Measurements from ENCODE around the gene A2ML1. TPM values are rescaled to one million over a fixed set of nuclear protein-coding genes. Genes with fewer than 3 reads are reported as not detected.

The A2ML1 gene
- total and polyA plus RNA-seq, 9 donors: 0.07 to 0.80 (median 0.23) TPM; not detected in 1

- intact Hi-C loops (cut with DNase I): no loop called here
- Histone ChIP-seq H3K9me3 (no peaks in the 10 kb centered on the region), H3K27ac (no peak overlapping the region), H3K27me3 (no peaks in the 10 kb centered on the region), H3K4me1 (ENCODE audit: insufficient read depth) (no peaks in the 10 kb centered on the region), H3K36me3 (no peaks in the 10 kb centered on the region), H3K4me3 (no peak overlapping the region)
- DNase-seq: no peak
- WGBS, 3 donors: 89 to 92% (median 90%) methylated on average over 9 of the region's 9 CpGs
- TF ChIP-seq EP300 (IDR thresholded peaks at IDR 0.05) (no peak), POLR2A (IDR thresholded peaks at IDR 0.05) (no peak), CTCF (IDR thresholded peaks at IDR 0.05) (no peak)
Observed at GRCh38 chr12:8831116-8831515, 8.7 kb downstream of the A2ML1 start.

GRCh38 chr12:8832500-8832899 lies 10.1 kb downstream of the A2ML1 start:
- DNase-seq: no peak
- Histone ChIP-seq H3K9me3 (no peaks in the 10 kb centered on the region), H3K4me3 (no peak overlapping the region), H3K36me3 (no peaks in the 10 kb centered on the region), H3K4me1 (ENCODE audit: insufficient read depth) (no peaks in the 10 kb centered on the region), H3K27ac (no peak overlapping the region), H3K27me3 (no peaks in the 10 kb centered on the region)
- WGBS, 3 donors: 79 to 88% (median 79%) methylated on average over 6 of the region's 6 CpGs
- TF ChIP-seq CTCF (IDR thresholded peaks at IDR 0.05) (no peak), POLR2A (IDR thresholded peaks at IDR 0.05) (no peak), EP300 (IDR thresholded peaks at IDR 0.05) (no peak)
- intact Hi-C loops (cut with DNase I): no loop called here

- H3K27ac ChIP-seq: no peak overlapping the region
- H3K4me1 ChIP-seq (ENCODE audit: insufficient read depth): no peaks in the 10 kb centered on the region
- H3K27me3 ChIP-seq: no peaks in the 10 kb centered on the region
- H3K4me3 ChIP-seq: no peak overlapping the region
- DNase-seq: no peak
- H3K9me3 ChIP-seq: no peaks in the 10 kb centered on the region
- TF ChIP-seq POLR2A (IDR thresholded peaks at IDR 0.05) (no peak), EP300 (IDR thresholded peaks at IDR 0.05) (no peak), CTCF (IDR thresholded peaks at IDR 0.05) (no peak)
- intact Hi-C loops (cut with DNase I): no loop called here
- no peaks in the 10 kb centered on the region for H3K36me3 ChIP-seq
- 81 to 93% (median 85%) methylated on average over 1 of the region's 1 CpG for WGBS, 3 donors
Observed at GRCh38 chr12:8834230-8834629, 11.8 kb downstream of the A2ML1 start.

GRCh38 chr12:8837291-8837690 lies 14.9 kb downstream of the A2ML1 start:
- Histone ChIP-seq H3K36me3 (no peaks in the 10 kb centered on the region), H3K4me3 (no peak overlapping the region), H3K9me3 (no peaks in the 10 kb centered on the region), H3K27ac (no peak overlapping the region), H3K4me1 (ENCODE audit: insufficient read depth) (no peaks in the 10 kb centered on the region), H3K27me3 (no peaks in the 10 kb centered on the region)
- TF ChIP-seq POLR2A (IDR thresholded peaks at IDR 0.05): no peak
- no peak for TF ChIP-seq CTCF (IDR thresholded peaks at IDR 0.05)
- no peak for TF ChIP-seq EP300 (IDR thresholded peaks at IDR 0.05)
- intact Hi-C loops (cut with DNase I): no loop called here
- 89 to 96% (median 93%) methylated on average over 9 of the region's 9 CpGs for WGBS, 3 donors
- DNase-seq: no peak

- peaks cover 2% of the 10 kb centered on the region for H3K4me1 ChIP-seq (ENCODE audit: insufficient read depth)
- intact Hi-C loops (cut with DNase I): no loop called here
Observed at GRCh38 chr12:8840321-8840720, 17.9 kb downstream of the A2ML1 start.

More at GRCh38 chr12:8840321-8840720, 17.9 kb downstream of the A2ML1 start:
- TF ChIP-seq EP300 (IDR thresholded peaks at IDR 0.05) (no peak), CTCF (IDR thresholded peaks at IDR 0.05) (no peak), POLR2A (IDR thresholded peaks at IDR 0.05) (no peak)
- no peak overlapping the region for H3K4me3 ChIP-seq
- no peak for DNase-seq
- no peaks in the 10 kb centered on the region for H3K9me3 ChIP-seq
- H3K36me3 ChIP-seq: no peaks in the 10 kb centered on the region
- H3K27me3 ChIP-seq: no peaks in the 10 kb centered on the region
- no peak overlapping the region for H3K27ac ChIP-seq
- 52 to 74% (median 67%) methylated on average over 7 of the region's 7 CpGs for WGBS, 3 donors
